NCI-H1930 (cell line): ENCODE data around the gene GAS7.
"Not testable (repeated sequence)": the region's sequence is repeated elsewhere in the genome, so short reads cannot be mapped to it uniquely, and the experiment has no call there.

ENCODE experiments used
- DNase-seq, 2 experiments: peaks; one replicate each; lab custom pipeline; 2025; lab: John Stamatoyannopoulos, UW

The GAS7 gene

GRCh38 chr17:10072086-10072485, 126.3 kb downstream of the GAS7 start:
- DNase-seq = no peak

GRCh38 chr17:10071141-10071540, 127.3 kb downstream of the GAS7 start:
- no peak for DNase-seq

- DNase-seq = no peak
These were observed 127.7 kb downstream of the GAS7 start for GRCh38 chr17:10070690-10071089.

DNA sequence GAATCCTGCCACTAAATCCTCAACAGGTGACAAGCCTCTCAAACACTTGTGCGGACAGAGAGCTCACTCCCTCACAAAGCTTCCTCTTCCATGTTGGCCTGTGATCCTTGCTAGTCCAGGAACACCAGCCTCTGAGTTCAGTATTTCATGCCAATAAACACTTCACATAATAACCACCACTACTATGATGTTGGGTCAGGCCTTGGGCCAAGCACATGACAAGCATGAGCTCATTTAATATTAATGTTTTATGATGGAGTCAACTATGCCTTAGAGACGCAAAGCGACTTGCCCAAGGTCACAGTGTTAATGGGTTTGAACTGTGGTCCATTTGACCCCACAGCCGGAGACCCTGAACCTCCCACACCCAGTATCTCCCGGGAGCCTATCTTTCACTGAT, 129.1 kb downstream of the GAS7 start:
- DNase-seq = no peak

- no peak for DNase-seq
These were observed 130.8 kb downstream of the GAS7 start for GRCh38 chr17:10067446-10068143.

DNA sequence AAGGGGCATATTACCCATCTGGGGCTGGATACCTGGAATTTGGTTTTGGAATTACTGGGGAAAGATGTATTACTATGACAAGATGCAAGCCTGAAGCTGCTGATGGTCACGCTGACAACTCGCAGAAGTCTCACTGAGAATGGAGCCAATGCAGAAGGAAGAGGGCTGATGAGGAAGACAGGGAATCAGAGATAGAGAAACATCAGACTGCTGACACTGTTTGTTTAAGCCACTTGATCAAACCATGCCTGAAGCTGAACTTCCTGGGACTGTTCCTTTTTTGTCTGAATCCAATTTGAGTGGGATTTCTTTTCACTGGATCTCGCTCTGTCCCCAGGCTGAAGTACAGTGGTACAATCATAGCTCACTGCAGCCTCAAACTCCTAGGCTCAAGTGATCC, 133.9 kb downstream of the GAS7 start:
- DNase-seq = no peak

GRCh38 chr17:10063730-10064241, 134.6 kb downstream of the GAS7 start:
- DNase-seq = no peak

- DNase-seq = no peak
These were observed 135.6 kb downstream of the GAS7 start for GRCh38 chr17:10062691-10063385.

- no peak for DNase-seq
These were observed 137.1 kb downstream of the GAS7 start for GRCh38 chr17:10061111-10061845.

DNA sequence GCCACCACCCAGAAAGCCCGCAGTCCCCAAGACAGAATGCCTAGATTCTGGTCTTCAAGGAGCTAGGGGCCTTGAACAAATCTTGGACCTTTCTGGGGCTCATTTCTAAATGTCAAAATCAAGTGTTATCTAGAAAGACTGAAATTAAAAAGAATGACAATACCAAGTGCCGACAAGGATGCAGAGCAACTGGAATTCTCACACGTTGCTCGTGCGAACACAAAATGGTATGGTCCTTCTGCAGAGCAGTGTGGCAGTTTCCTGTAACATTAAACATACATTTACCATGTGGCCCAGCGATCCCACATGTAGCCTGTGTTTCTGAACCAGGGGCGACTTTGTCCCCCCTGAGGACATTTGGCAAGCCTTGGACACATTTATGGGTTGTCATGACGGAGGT, 137.9 kb downstream of the GAS7 start:
- no peak for DNase-seq

DNA sequence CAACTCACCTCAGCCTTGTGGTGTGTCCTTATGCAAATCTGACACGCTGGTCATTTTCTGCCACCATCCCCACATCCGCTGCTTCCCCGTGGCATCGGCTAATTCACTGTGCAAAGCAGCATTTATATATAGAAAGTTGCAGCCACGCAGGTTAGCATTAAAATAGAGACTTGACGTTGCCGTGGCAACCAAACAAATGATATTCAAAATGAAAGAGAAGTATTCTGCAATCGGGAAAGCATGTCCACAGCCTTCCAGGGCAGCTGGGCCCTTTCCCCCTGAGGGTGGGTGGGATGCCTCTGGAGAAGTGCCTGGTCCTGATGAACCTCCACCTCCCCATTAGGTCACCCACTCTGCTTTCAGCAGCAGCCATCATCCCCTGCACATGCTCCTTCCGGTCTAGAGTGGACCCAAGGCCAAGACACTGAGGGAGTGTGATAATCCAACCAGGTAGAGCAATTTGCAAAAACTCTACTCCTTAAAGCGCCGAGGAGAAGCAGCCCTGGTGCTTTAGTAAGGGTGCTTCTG, 138.7 kb downstream of the GAS7 start:
- DNase-seq = no peak

- no peak for DNase-seq
These were observed 139.3 kb downstream of the GAS7 start for GRCh38 chr17:10058921-10059683.

GRCh38 chr17:10057466-10057865, 140.9 kb downstream of the GAS7 start:
- not testable (repeated sequence) for DNase-seq

GRCh38 chr17:10055262-10055975, 143.0 kb downstream of the GAS7 start:
- no peak for DNase-seq

DNA sequence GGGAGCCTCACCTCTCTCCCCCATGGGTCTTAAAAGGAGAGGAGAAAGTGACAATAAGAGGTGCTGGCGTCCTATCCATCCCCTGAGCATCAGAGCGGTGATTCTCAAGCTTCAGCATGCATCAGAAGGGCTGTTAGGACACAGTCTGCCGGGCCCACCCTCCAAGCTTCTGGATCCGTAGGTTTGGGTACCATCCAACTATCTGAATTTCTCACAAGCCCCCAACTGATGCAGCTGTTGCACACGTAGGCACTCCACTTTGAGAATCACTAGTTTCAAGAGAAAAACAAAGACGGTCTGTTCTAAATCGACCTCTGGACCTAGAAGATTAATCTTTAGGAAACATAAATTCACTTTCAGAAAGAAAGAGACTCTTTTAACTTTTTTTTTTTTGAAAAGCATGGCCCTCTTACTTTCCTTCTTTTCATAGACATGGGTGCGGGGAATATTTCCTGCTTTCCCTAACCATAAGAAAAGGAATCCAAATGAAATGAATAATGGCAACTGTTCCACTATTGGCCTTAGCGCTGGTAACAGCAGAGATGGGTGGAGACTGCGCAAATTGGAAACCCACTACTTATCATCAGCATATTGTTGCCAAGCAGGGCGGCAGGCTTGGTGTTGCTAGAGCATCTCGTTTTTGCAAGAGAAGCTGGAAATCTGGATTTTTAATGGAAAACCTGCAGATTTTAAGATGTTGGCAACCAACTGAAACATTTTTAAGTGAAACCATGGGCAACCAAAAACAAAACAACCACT, 144.4 kb downstream of the GAS7 start:
- DNase-seq = no peak

DNA sequence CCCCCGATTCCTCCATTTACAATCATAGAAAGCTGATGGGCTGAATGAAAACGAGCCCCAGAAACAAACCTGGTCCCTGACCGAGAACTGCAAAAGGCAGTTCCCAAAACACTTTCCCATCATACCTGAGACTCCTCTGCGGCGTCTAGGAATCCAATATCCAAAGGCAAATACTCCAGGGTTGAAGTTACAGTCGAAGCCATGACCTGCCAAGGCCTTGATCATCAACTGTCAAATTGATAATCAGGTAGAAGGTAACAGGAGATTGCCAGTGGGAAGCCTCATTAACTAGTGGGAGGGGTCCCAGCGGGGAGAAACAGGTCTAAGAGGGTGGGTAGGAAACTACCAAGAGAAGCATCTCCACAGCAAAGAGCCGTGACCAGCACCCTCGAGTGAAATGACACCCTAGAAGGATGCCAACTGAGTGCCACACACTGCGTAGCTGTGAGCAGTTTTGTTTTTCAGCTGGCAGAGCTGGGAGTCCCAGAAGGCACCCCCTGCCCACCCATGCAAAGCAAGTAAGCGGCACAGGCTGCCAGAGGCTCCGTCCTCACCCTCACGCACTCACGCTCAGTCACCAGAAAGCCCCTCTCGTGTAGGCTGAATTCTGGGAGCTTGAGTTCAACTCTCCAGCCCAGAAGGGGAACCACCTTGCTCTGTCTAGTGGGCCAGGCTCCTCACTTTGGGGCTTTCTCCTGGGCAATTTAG, 146.1 kb downstream of the GAS7 start:
- no peak for DNase-seq

- no peak for DNase-seq
These were observed 147.3 kb downstream of the GAS7 start for GRCh38 chr17:10051112-10051511.

GRCh38 chr17:10050597-10051101, 147.8 kb downstream of the GAS7 start:
- no peak for DNase-seq

DNA sequence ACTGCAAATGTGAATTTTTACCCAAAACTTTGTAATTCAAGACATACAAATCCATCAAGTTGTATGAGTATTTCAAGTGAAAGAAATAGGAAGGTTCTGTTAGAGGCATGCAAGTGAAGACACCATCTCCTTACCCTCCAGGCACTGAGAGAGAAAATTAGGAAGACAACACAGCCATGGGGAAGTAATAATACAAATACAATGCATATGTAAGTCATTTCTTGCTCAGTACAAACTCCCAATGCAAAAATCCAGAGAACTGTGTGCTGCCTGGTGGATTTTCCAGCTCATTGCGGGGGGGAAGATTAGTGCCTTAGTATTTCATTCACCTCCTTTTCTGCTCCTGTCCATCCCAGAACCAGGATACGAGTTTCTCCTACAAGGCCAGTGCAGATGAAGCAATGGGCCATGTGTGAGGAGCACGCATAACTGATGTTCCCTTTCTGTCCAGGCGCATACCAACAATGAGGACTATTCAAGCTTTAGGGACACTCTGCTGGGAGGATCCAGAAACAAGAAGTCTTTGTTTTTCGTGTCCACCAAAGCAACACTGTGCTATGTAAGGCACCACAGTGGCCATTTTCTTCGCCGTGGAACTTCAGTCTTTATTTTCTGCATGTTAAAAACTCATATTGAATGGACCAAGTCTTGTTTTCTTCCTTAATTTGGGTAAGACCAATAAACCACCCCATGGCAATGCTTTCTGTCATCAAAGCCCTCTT, 149.6 kb downstream of the GAS7 start:
- no peak for DNase-seq
